Kidney epithelial cell (primary cell): ENCODE data around the gene SUSD2. TPM values are rescaled to one million over a fixed set of nuclear protein-coding genes. Genes with fewer than 3 reads are reported as not detected.
"Not testable (repeated sequence)": the region's sequence is repeated elsewhere in the genome, so short reads cannot be mapped to it uniquely, and the experiment has no call there.

Experiments used
- DNase-seq: peaks from one replicate; pipeline ENCODE4 v3.0.0-alpha.2; 2010; ENCODE audit warnings: low read depth
- H3K27me3 ChIP-seq: 2 replicates; pipeline ENCODE4 v1.6.0; 2011; ENCODE audit warnings: low read length; ENCODE audit not compliant: control insufficient read depth, insufficient read depth
- H3K36me3 ChIP-seq: 2 replicates; pipeline ENCODE4 v1.5.1; 2011; ENCODE audit warnings: low read length; ENCODE audit not compliant: control insufficient read depth, insufficient read depth
- H3K4me3 ChIP-seq: 2 replicates; pipeline ENCODE4 v1.5.1; 2011; ENCODE audit warnings: low read depth, mild to moderate bottlenecking, control low read depth, low read length
- total RNA-seq: library from RNA; depleted of rRNA; stranded (reverse); fragments of >200 nt; gene quantifications from 2 replicates; pipeline ENCODE4 v1.2.3, GENCODE V29; 2015
- TF ChIP-seq, protein P1 (sequence below): IDR thresholded peaks from 2 replicates; pipeline ENCODE4 v1.5.1; 2011; ENCODE audit warnings: mild to moderate bottlenecking, moderate library complexity, low read length, control low read depth, inconsistent platforms; ENCODE audit not compliant: insufficient read depth, poor library complexity, severe bottlenecking

SUSD2 gene
- total RNA-seq, 1 donor from 2014 or later = 0.17 TPM

DNA sequence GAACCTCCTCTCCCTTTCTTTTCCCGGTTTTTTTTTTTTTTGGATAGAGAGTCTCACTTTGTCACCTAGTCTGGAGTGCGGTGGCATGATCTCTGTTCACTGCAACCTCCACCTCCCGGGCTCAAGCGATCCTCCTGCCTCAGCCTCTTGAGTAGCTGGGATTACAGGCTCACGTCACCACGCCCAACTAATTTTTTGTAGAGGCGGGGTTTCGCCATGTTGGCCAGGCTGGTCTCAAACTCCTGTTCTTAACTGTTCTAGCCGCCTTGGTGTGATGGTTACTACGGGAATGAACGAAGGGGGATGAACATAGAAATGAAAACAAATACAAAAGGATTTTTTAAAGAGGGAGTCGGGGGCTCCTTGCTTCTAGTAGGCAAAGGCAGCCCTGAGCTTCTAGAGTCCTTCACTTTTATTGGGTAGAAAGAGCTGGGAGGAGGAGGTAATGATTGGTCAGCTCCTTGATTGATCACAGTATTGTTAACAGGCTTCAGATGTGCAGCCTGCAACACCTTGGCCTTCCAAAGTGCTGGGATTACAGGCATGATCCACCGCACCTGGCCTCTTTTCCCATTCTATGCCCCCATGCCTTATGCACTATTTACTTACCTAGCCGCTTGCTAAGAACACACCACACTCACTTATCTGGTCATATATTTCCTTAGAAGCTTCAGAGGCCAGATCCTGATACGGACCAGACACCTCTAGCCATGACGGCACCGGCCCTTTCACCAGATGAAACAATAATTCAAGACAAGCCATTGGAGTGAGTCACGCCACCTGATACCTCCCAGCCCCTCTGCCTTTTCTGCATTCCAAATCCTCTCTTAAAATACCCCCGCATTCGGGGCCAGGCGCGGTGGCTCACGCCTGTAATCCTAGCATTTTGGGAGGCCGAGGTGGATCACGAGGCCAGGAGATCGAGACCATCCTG lies 20.7 kb downstream of the SUSD2 start:
- DNase-seq = no peak
- no peaks in the 10 kb centered on the region for H3K36me3 ChIP-seq
- H3K4me3 ChIP-seq = no peak overlapping the region
- TF ChIP-seq, protein P1, sequence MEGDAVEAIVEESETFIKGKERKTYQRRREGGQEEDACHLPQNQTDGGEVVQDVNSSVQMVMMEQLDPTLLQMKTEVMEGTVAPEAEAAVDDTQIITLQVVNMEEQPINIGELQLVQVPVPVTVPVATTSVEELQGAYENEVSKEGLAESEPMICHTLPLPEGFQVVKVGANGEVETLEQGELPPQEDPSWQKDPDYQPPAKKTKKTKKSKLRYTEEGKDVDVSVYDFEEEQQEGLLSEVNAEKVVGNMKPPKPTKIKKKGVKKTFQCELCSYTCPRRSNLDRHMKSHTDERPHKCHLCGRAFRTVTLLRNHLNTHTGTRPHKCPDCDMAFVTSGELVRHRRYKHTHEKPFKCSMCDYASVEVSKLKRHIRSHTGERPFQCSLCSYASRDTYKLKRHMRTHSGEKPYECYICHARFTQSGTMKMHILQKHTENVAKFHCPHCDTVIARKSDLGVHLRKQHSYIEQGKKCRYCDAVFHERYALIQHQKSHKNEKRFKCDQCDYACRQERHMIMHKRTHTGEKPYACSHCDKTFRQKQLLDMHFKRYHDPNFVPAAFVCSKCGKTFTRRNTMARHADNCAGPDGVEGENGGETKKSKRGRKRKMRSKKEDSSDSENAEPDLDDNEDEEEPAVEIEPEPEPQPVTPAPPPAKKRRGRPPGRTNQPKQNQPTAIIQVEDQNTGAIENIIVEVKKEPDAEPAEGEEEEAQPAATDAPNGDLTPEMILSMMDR = no peak
- H3K27me3 ChIP-seq = no peaks in the 10 kb centered on the region

DNA sequence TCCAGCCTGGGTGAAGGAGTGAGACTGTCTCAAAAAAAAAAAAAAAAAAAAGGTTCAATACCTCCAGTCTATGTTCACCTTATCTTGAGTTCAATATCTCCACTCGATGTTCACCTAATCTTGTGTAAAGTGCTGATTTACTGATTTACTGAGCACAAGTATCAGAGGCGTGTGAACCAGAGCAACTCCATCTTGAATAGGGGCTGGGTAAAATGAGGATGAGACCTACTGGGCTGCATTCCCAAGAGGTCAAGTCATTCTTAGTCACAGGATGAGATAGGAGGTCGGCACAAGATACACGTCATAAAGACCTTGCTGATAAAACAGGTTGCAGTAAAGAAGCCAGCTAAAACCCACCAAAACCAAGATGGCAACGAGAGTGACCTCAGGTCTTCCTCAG lies 22.6 kb downstream of the SUSD2 start:
- H3K36me3 ChIP-seq, DNase-seq, H3K4me3 ChIP-seq, H3K27me3 ChIP-seq: not testable (repeated sequence)

DNA sequence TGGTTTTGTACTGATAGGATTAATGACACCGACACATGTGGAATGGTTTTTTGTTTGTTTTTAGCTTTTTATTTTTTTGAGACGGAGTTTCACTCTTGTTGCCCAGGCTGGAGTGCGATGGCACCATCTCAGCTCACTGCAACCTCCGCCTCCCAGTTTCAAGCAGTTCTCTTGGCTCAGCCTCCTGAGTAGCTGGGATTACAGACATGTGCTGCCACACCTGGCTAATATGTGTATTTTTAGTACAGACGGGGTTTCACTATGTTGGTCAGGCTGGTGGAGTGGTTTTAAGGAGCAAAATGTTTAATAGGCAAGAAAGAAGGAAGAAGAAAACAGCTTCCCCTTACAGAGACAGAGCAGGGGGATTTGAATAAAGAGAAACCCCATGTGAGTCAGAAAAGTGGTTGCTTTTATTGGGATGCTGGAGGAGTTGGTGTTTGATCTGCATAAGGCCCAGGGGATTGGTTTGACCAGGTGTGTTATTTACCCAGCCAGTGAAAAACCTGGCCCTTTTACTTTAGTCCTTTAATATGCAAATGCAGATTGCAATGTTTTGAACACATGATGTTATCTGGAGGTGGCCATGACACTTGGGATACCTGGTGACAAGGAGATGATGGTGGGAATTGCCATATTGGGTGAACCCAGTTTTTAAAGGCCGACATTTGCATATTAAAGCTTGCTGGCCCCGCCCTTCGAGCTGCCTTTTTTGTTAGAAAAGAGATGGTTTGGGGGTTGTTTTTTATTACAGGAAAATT lies 24.3 kb downstream of the SUSD2 start:
- TF ChIP-seq, protein P1 = no peak
- Histone ChIP-seq H3K36me3 (no peaks in the 10 kb centered on the region), H3K4me3 (no peak overlapping the region), H3K27me3 (no peaks in the 10 kb centered on the region)
- DNase-seq = no peak

DNA sequence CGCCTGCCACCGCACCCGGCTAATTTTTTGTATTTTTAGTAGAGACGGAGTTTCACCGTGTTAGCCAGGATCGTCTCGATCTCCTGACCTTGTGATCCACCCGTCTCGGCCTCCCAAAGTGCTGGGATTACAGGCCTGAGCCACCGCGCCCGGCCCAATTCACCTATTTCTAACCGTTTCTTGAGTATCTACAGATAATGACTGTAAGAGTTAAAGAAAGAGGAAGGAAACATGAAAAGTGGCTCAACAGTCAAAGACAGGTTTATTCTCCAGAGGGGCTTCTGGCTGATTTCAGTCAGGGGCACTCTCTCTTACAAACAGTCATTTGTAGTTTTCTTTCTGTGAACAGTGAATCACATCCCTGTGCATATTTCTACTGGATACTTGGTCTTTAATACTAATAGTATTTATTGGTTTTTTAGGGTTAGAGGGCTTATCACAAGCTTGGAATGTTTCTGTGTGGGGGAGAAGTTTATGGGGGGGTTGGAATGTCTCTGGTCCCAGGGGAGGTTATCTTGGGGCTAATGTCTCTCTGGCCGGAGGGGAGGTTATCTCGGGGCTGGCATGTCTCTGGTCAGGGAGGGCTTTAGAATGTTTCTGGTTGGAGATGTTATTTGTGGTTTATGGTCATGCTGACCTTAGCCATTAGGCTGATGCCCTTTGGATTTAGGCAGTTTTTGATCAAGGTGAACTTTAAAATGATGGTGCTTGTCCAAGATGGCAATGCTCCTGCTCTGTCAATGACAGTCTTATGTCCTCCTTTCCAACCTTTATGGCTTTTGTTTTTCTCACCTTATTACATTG lies 25.4 kb downstream of the SUSD2 start:
- DNase-seq, H3K4me3 ChIP-seq, H3K36me3 ChIP-seq, H3K27me3 ChIP-seq: not testable (repeated sequence)

DNA sequence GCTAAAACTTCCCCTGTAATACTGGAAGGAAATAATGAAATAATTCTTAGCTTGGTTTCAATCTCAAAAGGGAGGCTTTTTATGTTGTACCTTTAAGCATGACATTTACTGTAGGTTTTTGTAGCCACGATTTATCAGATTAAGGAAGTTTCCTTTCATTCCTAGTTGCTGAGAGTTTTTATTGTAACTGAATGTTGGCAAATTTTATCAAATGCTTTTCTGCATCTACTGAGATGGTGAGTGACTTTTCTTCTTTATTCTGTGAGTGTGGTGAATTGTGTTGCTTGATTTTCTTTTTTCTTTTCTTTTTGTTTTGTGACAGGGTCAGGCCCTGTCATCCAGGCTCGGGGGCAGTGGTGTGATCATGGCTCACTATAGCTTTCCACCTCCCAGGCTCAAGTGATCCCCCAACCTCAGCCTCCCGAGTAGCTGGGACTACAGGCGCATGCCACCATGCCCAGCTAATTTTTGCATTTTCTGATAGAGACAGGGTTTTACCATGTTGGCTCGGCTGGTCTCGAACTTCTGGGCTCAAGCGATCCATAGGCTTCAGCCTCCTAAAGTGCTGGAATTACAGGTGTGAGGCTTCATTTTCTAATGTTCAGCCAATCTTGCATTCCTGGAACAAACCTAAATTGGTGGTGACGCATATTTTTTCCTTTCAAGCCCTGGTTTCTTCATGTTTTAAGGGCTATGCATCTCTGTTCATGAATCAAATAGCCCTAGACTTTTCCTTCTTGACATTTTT lies 26.2 kb downstream of the SUSD2 start:
- no peaks in the 10 kb centered on the region for H3K27me3 ChIP-seq
- H3K4me3 ChIP-seq = no peak overlapping the region
- no peak for DNase-seq
- TF ChIP-seq, protein P1 = no peak
- H3K36me3 ChIP-seq = no peaks in the 10 kb centered on the region

DNA sequence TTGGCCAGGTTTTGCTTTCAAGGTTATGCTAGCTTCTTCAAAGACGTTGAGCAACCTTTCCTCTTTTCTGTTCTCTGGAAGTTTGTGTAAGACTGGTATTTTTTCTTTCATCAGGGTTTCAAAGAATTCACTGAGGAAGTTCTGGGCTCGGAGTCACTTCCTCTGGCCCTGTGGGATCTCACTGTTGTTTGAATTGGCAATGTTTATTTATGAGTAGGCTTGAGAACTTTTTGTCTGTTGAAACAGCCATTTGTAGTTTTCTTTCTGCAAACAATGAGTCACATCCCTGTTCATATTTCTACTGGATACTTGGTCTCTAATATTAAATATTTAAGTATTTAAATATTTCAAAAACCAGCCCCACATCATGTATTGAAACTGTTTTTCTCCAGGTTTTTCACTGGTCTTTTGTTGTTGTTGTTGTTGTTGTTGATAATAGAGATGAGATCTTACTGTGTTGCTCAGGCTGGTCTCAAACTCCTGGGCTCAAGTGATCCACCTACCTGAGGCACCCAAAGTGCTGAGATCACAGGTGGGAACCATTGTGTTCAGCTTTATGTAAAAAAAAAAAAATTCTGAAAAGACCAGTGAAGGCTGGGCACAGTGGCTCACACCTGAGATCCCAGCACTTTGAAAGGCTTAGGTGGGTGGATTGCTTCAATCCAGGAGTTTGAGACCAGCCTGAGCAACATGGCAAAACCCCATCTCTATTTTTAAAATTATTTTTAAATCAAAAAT lies 26.9 kb downstream of the SUSD2 start:
- Histone ChIP-seq H3K27me3 (no peaks in the 10 kb centered on the region), H3K36me3 (no peaks in the 10 kb centered on the region), H3K4me3 (no peak overlapping the region)
- DNase-seq = peak; percentile 73
- TF ChIP-seq, protein P1 = no peak
